Measurements from ENCODE around the gene SDHAF3.
"Not testable (repeated sequence)": the region's sequence is repeated elsewhere in the genome, so short reads cannot be mapped to it uniquely, and the experiment has no call there.

The SDHAF3 gene
- 8.2 to 8.3 reads per million in 2 donors for total RNA-seq

- DNase-seq: peak; percentile 94
Measured at GRCh38 chr7:97117372-97118188, at the start of gene SDHAF3. Gene SDHAF3 (plus strand): TSS chr7:97117698. CDS start chr7:97117724, 26 bp downstream.

DNA sequence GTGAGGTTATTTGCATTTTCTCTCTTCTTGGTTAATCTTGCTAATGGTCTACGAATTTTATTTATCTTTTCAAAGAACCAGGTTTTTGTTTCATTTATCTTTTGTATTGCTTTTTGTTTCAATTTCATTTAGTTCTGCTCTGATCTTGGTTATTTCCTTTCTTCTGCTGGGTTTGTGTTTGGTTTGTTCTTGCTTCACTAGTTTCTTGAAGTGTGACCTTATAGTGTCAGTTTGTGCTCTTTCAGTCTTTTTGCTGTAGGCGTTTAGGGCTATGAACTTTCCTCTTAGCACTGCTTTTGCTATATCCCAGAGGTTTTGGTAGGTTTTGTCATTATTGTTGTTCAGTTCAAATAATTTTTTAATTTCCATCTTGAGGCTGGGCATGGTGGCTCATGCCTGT is 45.5 kb upstream of the SDHAF3 start:
- DNase-seq: not testable (repeated sequence)

DNA sequence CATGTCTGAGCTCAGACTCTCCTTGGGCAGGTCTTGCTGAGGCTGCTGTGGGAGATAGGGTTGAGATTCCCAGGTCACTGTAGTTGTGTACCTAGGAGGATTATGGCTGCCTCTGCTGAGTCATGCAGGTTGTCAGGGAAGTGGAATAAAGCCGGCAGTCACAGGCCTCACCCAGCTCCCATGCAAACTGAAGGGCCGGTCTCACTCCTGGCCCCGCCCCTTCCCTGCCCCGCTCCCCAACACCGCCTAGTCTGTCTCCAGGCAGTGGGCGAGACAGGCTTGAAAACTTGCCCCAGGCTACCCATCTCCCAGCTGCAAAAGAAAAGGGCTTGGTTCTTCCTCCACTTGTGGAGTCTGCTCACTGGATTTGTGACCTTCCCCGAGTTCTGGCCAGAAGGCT is 41.6 kb upstream of the SDHAF3 start:
- DNase-seq: no peak

DNA sequence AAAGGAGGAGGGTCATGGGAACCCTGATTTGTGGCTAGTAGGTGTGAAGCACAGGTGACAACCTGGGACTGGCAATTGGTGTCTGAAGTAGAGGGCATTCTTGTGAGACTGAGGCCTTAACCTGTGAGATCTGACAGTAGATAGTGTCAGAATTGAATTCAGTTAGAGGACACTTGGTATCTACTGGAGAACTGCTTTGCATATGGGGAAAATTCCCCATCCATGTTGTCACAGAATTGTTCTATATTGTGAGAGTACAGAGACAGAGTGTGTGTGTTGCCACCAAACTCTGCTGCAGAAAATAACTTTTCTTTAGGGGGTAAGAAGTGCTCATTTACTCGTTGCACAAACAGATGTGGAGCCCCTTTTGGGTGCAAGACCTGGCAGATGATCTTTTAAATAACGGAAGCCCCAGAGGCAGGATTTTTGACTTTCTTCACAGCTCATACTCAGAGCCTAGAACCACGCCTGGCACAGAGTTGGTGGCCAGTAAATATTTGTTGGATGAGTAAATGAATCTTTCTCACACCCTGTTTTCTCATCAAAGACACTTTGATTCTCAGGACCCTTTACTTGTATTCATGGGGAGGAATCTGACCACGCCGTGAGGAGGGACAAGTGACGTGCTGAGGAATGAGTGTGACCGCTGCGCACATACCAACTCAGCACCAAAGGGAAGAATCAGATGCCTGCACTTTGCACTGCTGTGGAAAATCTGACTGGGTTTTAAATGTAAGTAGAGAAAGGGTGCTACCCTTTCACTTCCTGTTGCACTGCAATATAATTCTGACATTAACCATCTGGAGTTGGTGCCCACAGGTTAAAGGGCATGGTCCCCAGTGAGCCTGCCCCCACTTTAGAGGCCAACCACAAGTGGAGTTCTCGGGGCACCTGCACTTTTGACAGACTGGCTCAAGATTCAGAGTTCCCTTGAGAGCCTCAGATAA is 39.2 kb upstream of the SDHAF3 start:
- no peak for DNase-seq

DNA sequence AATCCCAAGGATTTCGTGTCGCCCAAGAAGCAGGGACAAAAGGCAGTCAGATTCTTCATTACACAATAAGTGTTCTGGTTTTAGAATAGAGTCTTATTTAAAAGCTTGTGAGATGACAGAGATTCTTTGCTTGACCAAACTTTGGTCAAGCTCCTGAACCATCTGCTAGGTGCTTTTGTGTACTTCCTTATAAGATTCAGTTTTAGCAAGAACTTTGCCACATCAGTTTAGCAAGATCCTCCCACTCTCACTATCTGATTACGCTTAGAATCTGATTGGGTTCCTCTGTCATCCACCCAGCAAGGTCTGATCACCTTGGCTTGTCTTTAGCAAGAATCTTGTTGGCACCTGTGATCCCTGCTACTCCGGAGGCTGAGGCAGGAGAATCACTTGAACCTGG is 38.2 kb upstream of the SDHAF3 start:
- DNase-seq: no peak

DNA sequence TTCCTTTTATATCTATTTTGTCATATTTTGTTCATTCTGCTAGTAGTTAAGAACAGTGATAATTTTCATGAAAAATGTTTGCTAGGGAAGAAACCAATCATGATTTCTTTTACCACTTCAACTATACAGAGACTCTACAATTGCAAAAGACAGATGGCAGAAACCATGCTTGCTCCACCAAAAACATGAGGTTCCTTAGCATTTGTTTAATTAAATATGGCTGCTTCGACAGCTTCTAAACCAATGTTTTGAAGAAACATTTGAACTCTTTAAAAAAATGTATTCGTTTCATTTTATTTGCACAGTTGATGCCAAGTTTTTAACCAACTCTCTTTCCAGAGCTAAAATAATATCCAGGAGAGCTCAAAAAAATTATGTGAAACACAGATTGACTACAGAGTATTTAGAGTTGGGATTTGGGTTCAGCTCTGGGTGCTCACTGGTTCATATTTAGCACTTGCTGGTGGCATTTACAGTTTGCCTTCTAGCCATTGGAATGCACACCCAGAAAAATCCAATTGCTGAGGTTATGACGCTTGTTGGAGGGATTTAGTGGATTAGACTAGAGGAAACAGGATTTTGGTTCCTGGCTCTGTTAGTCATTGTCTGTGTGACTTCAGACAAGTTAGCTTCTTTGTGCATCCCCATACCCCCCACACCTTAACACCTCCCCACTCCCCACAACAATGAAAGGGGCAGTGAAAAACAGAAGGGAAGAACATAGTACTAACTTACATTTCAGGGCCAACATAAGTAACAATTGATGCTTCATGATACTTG is 35.8 kb upstream of the SDHAF3 start:
- DNase-seq: no peak

GRCh38 chr7:97088364-97088763 is 29.1 kb upstream of the SDHAF3 start:
- DNase-seq: no peak

- DNase-seq: no peak
Measured at GRCh38 chr7:97089771-97090170, 27.7 kb upstream of the SDHAF3 start.

DNA sequence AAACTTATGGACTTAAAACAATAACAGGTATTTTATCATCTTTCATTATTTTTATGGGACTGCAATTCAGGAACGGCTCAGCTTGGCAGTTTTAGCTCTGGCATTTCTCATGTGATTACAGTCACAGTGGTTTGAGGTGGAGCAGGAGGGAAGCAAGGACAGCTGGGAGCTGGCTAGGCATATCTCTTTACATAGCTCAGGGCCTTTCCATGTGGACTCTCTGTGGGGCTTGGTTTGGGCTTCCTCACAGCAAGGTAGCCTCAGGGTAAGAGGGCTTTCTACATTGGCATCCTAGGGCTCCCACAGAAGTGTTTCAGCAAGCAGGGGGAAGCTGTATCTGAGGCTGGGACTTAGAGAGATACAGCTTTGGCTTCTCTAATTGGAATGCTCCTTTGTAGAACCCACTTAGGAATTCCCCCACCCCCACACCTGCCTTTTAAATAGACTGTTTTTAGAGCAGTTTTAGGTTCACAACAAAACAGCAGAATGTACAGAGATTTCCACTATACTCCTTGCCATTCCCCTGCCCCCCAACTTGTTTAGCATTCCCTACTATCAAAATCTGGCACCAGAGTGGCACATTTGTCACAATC is 26.6 kb upstream of the SDHAF3 start:
- no peak for DNase-seq

DNA sequence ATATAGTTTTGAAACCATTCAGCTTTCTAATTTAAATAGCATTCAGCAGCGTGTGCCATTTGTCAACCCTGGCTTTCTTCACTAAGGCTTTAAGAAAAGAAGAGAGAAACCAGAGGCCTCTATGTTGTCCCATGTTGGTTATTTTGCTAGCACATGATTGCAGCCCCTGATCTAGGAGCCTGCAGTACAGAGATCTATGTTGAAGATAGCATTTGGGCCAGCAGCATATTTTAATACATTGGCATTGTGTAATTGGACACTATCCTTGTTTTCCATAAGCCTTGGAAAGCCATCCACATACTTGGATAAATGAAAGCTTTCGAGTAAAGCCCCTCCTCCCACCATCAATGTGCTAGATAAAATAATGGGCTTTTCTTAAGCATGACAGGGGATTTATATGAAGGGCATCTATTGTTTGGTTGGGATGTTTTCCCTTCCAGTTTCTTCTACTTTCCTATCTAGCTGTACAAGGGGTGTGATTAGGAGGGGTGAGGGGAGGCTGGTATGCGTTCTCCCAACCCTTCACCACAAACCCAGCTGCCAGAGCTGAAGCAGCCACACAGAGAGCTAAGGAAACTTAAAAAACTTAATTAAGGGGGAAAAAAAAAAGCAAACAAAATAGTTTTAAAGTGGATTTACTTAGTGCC is 23.1 kb upstream of the SDHAF3 start:
- no peak for DNase-seq

- no peak for DNase-seq
Measured at GRCh38 chr7:97096037-97096436, 21.5 kb upstream of the SDHAF3 start.

GRCh38 chr7:97096661-97097060 is 20.8 kb upstream of the SDHAF3 start:
- DNase-seq: no peak

DNA sequence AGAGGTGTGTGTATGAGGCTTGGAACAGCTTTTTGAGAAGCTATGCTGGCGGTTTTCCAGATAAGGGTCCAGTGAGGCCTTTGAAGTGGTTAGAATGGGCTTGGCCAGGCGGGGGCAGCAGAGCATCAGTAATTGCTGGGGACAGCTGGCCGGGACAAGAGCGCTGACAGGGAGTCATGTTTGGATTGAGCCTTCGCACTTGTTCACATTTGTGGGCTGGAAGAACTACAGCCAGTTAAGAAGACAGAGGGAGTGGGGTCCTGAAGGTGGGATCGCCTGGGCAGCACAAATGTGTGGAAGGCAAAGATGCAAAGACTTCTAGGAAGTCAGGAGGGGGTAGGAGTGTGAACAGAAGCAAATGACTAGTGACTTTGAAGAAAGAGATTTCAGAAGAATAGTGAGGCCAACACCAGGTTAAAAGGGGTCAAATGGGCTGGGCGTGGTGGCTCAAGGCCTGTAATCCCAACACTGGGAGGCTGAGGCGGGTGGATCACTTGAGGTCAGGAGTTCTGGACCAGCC is 12.7 kb upstream of the SDHAF3 start:
- peak; percentile 11 for DNase-seq

GRCh38 chr7:97107192-97107800 is 10.2 kb upstream of the SDHAF3 start:
- no peak for DNase-seq

DNA sequence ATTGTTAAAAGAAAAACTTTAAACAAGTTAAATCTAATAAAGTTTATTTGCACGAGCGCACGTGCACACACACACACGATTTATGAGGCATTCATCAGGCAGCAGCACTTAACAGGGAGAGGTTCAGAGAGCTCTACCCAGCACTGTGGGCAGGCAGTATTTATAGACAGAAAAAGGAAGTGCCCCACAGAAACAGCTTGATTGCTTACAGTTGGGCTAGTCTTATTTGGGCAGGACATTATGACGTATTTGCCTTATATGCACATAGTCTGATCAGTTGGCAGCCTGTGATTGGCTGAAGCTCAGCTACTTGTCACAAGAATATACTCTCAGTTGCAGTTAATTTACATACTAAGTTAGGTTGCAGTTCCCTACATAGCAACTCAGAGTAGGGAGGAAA is 1.2 kb upstream of the SDHAF3 start:
- DNase-seq: no peak

- DNase-seq: no peak
Measured at GRCh38 chr7:97117035-97117371, 495 bp upstream of the SDHAF3 start.

DNA sequence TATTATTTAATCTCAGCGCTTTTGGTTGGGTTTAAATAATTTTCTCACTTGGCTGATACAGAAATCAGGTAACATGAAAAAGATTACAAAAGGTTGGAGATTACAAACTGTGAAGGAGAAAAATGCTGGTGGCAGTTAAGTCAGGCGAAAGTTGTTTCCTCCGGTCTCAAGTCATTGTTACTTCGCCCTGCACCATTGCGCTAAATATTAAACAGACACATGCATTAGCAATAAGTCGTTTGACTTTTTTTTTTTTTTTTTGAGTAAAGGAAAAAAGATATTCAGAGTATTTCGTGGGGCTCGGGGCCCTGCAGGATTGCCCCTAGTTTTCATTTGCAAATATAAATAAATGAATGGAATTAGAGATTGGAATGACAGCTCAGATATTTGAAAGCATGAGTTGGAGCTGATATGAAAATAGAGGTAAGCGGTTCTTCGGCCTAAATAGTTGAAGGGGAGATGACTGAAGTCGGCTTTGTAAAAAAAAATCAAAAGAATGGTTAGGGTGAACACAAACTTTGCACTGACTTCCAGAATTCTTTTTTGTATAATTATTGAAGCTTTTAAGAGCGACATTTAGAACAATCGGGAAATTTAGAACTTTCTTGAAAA is 914 bp downstream of the SDHAF3 start:
- DNase-seq: no peak

DNA sequence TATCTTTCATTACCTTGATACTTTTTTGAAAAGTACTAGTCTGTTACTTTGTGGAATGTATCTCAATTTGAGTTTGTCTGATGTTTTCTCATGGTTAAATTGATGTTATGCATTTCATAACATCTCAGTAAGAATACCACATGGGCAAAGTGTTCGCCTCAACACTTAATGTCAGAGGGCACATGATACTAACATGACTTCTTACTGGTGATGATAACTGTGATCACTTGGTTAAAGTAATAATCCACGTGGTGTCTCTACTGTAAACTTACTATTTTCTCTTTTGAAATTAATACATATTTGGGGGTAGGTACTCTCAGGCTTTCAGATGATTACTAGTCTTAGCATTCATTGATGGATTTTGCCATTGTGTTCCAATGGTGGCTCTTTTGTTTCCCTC is 2.2 kb downstream of the SDHAF3 start:
- DNase-seq: no peak

GRCh38 chr7:97120713-97121457 is 3.4 kb downstream of the SDHAF3 start:
- no peak for DNase-seq

DNA sequence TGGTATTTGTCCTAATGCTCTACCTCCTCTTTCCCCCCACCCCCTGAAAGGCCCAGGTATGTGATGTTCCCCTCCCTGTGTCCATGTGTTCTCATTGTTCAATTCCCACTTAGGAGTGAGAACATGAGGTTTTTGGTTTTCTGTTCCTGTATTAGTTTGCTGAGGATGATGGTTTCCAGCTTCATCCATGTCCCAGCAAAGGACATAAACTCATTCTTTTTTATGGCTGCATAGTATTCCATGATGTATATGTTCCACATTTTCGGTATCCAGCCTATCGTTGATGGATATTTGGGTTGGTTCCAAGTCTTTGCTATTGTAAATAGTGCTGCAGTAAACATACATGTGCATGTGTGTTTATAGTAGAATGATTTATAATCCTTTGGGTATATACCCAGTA is 5.6 kb downstream of the SDHAF3 start:
- DNase-seq: not testable (repeated sequence)

All from activated gamma-delta T cell (primary cell).